HepG2 (cell line): Measurements from ENCODE around the gene ARHGAP4. TPM values are rescaled to one million over a fixed set of nuclear protein-coding genes. Genes with fewer than 3 reads are reported as not detected.

Source experiments
- BHLHE40 ChIP-seq: IDR thresholded peaks from 2 replicates; pipeline ENCODE4 v1.6.1; 2011; ENCODE audit warnings: low read length, improper control_type of control experiment
- BRD4 ChIP-seq: sonication (generic); formaldehyde crosslinking; IDR thresholded peaks from 2 replicates; pipeline ENCODE4 v1.4.0; 2020; ENCODE audit warnings: missing genetic modification reagents
- CENPBD1 ChIP-seq: sonication (generic); formaldehyde crosslinking; IDR thresholded peaks from 2 replicates; pipeline ENCODE4 v1.8.0; 2022; ENCODE audit warnings: missing genetic modification reagents, low read depth, mild to moderate bottlenecking, borderline replicate concordance
- EZH2 ChIP-seq: conservative IDR thresholded peaks from 2 replicates; pipeline ENCODE4 v1.6.1; 2012; ENCODE audit warnings: mild to moderate bottlenecking, low read depth, low read length, moderate library complexity
- GATA4 ChIP-seq: sonication (generic); IDR thresholded peaks from 2 replicates; pipeline ENCODE4 v1.6.1; 2016; ENCODE audit warnings: antibody characterized with exemption, low read depth, borderline replicate concordance
- HOXA9 ChIP-seq: sonication (generic); formaldehyde crosslinking; IDR thresholded peaks from 2 replicates; pipeline ENCODE4 v1.8.1; 2022; ENCODE audit warnings: missing genetic modification reagents, mild to moderate bottlenecking, moderate library complexity, borderline replicate concordance
- ISL2 ChIP-seq: sonication (generic); formaldehyde crosslinking; IDR thresholded peaks from 2 replicates; pipeline ENCODE4 v1.5.0; 2020; ENCODE audit warnings: missing genetic modification reagents
- KAT8 ChIP-seq: IDR thresholded peaks from 2 replicates; pipeline ENCODE4 v1.6.1; 2016; ENCODE audit warnings: missing genetic modification reagents, missing compliant biosample characterization
- MYC ChIP-seq: sonication (generic); formaldehyde crosslinking; IDR thresholded peaks from 2 replicates; pipeline ENCODE4 v1.9.0; 2021; ENCODE audit warnings: missing genetic modification reagents, borderline replicate concordance
- RELA ChIP-seq: sonication (generic); formaldehyde crosslinking; IDR thresholded peaks from 2 replicates; pipeline ENCODE4 v1.4.0; 2020; ENCODE audit warnings: missing genetic modification reagents
- SRY ChIP-seq: sonication (generic); formaldehyde crosslinking; IDR thresholded peaks from 2 replicates; pipeline ENCODE4 v1.8.0; 2022; ENCODE audit warnings: mild to moderate bottlenecking, missing genetic modification reagents
- ZNF510 ChIP-seq: sonication (generic); formaldehyde crosslinking; IDR thresholded peaks from 2 replicates; pipeline ENCODE4 v1.4.0; 2020; ENCODE audit warnings: low read depth, mild to moderate bottlenecking, missing genetic modification reagents
- ZNF556 ChIP-seq: sonication (generic); formaldehyde crosslinking; IDR thresholded peaks from 2 replicates; pipeline ENCODE4 v1.4.0; 2020; ENCODE audit warnings: mild to moderate bottlenecking, missing genetic modification reagents, borderline replicate concordance
- ZNF576 ChIP-seq: sonication (generic); formaldehyde crosslinking; IDR thresholded peaks from 2 replicates; pipeline ENCODE4 v1.4.0; 2020; ENCODE audit warnings: mild to moderate bottlenecking, missing genetic modification reagents
- polyA plus RNA-seq, 8 experiments: library from polyadenylated mRNA; depleted of rRNA in 3 of 8; stranded (reverse) in 7 of 8; unstranded in 1 of 8; fragments of >200 nt; fragmentation: Illumina TruSeq in 4 of 8; extraction: Trizol in 4 of 8; gene quantifications; 2 replicates each; pipeline versions ENCODE4 v1.2.1 to v1.2.3, GENCODE V29; 2011 to 2016; ENCODE audit warnings: low read depth in 4 of 8, missing spikeins in 1 of 8, mixed read lengths in 1 of 8; ENCODE audit not compliant: insufficient read depth in 1 of 8
- total RNA-seq, 5 experiments: library from RNA; depleted of rRNA; stranded (reverse); fragments of >200 nt; fragmentation: Illumina TruSeq; extraction: Trizol; gene quantifications; 2 replicates each; pipeline ENCODE4 v1.2.3, GENCODE V29; 2016; ENCODE audit warnings: low read depth in 1 of 5
- TF ChIP-seq, protein P1 (sequence below): sonication (generic); formaldehyde crosslinking; IDR thresholded peaks from 2 replicates; pipeline ENCODE4 v1.4.0; 2020; ENCODE audit warnings: low read depth, missing genetic modification reagents
- TF ChIP-seq, protein P2 (sequence below): sonication (generic); formaldehyde crosslinking; IDR thresholded peaks from 2 replicates; pipeline ENCODE4 v1.4.0; 2020; ENCODE audit warnings: missing genetic modification reagents
- TF ChIP-seq, protein P3 (sequence below): fragments of 450-650 bp; IDR thresholded peaks from 2 replicates; pipeline ENCODE4 v1.6.1; 2016

Gene ARHGAP4
- total and polyA plus RNA-seq, 2 of the 13 experiments (the other 11 are each of a cell fraction or from before 2014, with no cell fraction given), result 0.57 to 0.64 TPM

DNA sequence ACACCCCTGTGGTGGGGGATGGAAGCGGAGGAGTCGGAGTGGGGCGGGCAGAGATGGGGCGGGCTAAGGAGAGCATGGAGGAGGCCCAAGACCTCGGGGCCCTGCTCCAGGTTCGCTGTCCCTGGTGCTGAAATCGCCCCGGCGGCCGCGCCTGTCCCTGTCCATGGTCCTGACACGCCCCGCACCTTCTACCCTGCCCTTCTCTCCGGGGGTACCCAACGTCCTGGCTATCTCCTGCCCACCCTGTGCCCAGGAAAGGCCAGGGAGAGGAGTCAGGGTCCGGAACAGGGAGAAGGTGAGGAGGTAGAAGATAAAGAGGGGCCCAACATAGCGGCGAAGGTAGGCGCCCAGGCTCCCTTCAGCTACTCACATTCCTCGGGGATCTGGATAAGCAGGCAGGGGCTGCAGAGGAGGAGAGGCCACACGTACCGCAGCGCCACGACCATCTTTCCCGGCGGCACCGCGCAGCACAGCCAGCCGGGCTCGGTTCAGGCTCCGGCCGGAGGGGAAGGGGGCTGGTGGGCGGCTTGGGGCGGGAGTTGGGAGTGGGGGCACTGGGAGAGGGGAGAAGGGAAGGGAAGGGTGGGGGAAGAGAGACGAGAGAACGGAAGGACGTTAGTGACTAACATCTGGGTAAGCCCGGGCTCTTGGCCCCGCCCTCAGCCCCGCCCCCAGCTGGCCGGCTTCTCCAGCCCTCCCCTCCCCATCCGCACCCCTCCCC, 50.5 kb downstream of the ARHGAP4 start (continued):
- TF ChIP-seq KAT8 (CRISPR knock-in tag) (peak; percentile 94), HOXA9 (CRISPR knock-in tag) (peak; percentile 99), MYC (CRISPR knock-in tag) (peak; percentile 87), EZH2 (no peak), GATA4 (no peak), ZNF576 (CRISPR knock-in tag) (no peak), ISL2 (CRISPR knock-in tag) (peak; percentile 98), ZNF556 (CRISPR knock-in tag) (peak; percentile 86; the same call in 1 of the 2 replicates), SRY (CRISPR knock-in tag) (peak; percentile 100), ZNF510 (CRISPR knock-in tag) (peak; percentile 100), BRD4 (CRISPR knock-in tag) (peak; percentile 69; the same call in 1 of the 2 replicates), CENPBD1 (peak; percentile 97; the same call in 1 of the 2 replicates), BHLHE40 (no peak), RELA (CRISPR knock-in tag) (peak; percentile 99)
- TF ChIP-seq, protein P1, sequence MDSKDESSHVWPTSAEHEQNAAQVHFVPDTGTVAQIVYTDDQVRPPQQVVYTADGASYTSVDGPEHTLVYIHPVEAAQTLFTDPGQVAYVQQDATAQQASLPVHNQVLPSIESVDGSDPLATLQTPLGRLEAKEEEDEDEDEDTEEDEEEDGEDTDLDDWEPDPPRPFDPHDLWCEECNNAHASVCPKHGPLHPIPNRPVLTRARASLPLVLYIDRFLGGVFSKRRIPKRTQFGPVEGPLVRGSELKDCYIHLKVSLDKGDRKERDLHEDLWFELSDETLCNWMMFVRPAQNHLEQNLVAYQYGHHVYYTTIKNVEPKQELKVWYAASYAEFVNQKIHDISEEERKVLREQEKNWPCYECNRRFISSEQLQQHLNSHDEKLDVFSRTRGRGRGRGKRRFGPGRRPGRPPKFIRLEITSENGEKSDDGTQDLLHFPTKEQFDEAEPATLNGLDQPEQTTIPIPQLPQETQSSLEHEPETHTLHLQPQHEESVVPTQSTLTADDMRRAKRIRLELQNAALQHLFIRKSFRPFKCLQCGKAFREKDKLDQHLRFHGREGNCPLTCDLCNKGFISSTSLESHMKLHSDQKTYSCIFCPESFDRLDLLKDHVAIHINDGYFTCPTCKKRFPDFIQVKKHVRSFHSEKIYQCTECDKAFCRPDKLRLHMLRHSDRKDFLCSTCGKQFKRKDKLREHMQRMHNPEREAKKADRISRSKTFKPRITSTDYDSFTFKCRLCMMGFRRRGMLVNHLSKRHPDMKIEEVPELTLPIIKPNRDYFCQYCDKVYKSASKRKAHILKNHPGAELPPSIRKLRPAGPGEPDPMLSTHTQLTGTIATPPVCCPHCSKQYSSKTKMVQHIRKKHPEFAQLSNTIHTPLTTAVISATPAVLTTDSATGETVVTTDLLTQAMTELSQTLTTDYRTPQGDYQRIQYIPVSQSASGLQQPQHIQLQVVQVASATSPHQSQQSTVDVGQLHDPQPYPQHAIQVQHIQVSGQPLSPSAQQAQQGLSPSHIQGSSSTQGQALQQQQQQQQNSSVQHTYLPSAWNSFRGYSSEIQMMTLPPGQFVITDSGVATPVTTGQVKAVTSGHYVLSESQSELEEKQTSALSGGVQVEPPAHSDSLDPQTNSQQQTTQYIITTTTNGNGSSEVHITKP, result peak; percentile 93
- TF ChIP-seq, protein P2, sequence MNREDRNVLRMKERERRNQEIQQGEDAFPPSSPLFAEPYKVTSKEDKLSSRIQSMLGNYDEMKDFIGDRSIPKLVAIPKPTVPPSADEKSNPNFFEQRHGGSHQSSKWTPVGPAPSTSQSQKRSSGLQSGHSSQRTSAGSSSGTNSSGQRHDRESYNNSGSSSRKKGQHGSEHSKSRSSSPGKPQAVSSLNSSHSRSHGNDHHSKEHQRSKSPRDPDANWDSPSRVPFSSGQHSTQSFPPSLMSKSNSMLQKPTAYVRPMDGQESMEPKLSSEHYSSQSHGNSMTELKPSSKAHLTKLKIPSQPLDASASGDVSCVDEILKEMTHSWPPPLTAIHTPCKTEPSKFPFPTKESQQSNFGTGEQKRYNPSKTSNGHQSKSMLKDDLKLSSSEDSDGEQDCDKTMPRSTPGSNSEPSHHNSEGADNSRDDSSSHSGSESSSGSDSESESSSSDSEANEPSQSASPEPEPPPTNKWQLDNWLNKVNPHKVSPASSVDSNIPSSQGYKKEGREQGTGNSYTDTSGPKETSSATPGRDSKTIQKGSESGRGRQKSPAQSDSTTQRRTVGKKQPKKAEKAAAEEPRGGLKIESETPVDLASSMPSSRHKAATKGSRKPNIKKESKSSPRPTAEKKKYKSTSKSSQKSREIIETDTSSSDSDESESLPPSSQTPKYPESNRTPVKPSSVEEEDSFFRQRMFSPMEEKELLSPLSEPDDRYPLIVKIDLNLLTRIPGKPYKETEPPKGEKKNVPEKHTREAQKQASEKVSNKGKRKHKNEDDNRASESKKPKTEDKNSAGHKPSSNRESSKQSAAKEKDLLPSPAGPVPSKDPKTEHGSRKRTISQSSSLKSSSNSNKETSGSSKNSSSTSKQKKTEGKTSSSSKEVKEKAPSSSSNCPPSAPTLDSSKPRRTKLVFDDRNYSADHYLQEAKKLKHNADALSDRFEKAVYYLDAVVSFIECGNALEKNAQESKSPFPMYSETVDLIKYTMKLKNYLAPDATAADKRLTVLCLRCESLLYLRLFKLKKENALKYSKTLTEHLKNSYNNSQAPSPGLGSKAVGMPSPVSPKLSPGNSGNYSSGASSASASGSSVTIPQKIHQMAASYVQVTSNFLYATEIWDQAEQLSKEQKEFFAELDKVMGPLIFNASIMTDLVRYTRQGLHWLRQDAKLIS (CRISPR knock-in tag), result peak; percentile 90
- TF ChIP-seq, protein P3, sequence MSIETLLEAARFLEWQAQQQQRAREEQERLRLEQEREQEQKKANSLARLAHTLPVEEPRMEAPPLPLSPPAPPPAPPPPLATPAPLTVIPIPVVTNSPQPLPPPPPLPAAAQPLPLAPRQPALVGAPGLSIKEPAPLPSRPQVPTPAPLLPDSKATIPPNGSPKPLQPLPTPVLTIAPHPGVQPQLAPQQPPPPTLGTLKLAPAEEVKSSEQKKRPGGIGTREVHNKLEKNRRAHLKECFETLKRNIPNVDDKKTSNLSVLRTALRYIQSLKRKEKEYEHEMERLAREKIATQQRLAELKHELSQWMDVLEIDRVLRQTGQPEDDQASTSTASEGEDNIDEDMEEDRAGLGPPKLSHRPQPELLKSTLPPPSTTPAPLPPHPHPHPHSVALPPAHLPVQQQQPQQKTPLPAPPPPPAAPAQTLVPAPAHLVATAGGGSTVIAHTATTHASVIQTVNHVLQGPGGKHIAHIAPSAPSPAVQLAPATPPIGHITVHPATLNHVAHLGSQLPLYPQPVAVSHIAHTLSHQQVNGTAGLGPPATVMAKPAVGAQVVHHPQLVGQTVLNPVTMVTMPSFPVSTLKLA, result no peak
